GM18907 (cell line): Measurements from ENCODE around the gene DMGDH.

Experiments
- ATAC-seq: cut with Tn5 transposase; IDR thresholded peaks from one replicate; pipeline ENCODE4 v1.9.1; 2021; ENCODE audit warnings: mild to moderate bottlenecking, moderate library complexity; ENCODE audit not compliant: unreplicated experiment

The DMGDH gene

GRCh38 chr5:79074641-79075040, 5.2 kb upstream of the DMGDH start:
- ATAC-seq: no peak

DNA sequence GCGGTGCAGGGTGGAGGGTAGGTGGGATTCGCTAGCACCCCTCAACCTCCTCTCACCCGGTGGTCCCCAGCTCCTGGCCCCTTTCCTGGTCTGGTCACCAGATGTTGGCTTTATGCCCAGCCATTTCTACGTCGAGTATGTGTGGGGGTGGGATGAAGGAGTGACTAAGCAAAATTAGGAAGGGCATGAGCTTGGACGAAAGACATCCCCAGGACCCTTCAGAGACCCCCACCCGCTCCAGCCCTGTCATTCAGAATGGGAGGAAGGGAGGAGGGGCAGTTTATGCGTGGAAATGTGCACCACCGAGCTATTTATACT, 835 bp upstream of the DMGDH start:
- no peak for ATAC-seq

DNA sequence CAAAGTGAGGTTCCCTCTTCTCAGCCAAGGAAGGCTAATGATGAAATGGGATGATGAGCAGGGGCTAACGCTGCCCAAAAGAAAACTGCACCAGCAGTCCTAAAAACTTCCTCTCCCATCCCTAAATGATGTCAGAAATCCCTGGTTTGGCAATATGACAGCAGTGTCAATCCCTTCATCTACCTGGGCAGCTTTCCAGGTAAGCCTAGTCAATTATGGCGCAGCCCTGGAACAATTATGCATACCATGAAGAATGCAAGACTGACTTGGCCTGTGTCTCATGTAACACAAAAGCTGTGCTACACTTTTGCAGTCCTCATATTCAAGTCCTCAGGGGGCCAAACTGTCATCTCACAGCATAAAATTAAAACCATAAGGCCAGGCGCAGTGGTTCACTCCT, 7.0 kb downstream of the DMGDH start:
- no peak for ATAC-seq

GRCh38 chr5:79059674-79060073, 9.8 kb downstream of the DMGDH start:
- ATAC-seq: no peak

DNA sequence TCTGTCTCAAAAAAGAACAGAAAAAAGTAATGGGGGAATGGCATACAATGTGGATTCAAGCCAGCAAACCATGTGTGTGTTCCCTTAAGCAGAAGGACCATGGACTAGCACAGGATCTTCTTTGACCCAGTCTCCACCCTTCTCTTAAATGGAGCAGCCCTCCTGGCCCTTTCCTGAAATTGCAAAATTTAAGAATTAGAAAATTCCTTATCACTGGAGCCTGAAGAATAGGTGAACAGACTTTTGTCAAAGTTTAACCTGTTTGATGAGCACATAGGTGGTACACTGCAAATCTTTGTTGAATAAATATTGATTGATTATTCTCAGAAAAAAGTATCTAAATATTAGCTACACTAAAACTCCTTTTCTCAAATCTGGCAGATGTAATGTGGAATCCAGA, 12.6 kb downstream of the DMGDH start:
- ATAC-seq: no peak

GRCh38 chr5:79055017-79055416, 14.5 kb downstream of the DMGDH start:
- ATAC-seq: no peak

- ATAC-seq: no peak
These were observed 16.2 kb downstream of the DMGDH start for GRCh38 chr5:79053321-79053720.

GRCh38 chr5:79050498-79050897, 19.0 kb downstream of the DMGDH start:
- no peak for ATAC-seq

DNA sequence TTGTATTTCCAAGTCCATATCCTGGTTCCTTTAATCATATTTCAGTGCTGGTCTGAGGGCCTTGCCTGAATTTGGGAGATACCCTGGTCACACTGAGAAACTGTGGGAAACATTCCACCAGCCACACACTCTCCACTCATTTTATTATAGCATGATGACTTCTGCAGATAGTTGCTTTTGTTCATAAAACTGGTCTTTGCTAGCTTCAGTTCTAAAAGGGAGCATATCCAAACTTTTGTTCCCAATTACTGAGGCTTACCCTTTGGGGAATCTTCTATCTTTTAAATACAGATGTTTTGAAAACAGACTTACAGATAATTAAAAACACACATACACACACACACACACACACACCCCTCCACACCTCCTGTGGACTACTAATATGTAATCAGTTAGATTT, 21.0 kb downstream of the DMGDH start:
- no peak for ATAC-seq

- ATAC-seq: no peak
These were observed 22.3 kb downstream of the DMGDH start for GRCh38 chr5:79047199-79047598.

DNA sequence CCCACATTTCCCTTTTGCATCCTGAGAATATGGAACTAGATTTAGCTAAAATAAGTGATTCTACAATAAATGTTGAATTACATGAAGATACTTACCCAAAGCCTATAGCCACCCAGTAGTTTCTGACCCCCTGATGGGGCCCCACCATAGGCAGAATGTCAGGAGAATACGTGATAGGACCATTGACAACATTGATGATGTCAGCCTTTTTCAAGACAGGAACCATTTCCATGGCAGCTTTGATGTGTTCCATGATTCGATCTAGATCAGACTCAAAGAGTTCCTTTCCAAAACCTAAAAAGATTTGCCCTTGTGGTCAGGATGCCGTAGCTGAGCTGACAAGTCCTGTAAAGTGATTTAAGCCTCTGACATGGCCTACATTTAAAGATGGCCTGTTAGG, 27.3 kb downstream of the DMGDH start:
- no peak for ATAC-seq

DNA sequence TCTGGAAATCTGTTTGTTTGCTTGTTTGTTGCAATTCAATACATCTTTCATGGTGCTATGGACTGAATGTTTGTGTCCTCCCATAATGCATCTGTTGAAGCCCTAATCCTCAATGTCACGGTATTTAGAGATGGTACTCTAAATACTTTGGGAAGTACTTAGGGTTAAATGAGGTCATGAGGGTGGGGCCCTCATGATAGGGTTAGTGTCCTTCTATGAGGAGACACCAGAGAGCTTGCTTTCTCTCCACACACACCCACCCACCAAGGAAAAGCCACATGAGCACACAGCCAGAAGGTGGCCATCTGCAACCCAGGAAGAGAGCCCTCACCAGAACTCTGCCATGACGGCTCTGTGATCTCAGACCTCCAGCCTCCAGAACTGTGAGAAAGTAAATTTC, 32.7 kb downstream of the DMGDH start:
- ATAC-seq: no peak

DNA sequence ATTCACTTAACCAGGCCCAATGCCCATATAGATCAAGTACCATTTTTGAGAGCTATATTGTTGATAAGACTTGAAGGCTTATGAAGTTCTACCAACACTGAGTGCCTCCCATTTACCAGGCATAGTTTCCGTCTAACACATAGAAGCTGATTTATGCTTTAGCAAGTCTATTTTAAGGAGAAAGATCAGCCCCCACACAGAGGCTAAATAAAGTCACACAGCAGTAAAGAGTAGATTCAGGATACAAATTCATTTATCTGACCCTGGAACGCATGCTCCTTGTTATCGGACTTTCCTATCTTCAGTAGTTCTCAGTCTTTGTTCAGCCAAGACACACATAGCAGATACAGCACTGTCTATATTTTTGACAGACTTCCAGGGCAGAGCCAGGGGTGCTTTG, 34.2 kb downstream of the DMGDH start:
- ATAC-seq: no peak

DNA sequence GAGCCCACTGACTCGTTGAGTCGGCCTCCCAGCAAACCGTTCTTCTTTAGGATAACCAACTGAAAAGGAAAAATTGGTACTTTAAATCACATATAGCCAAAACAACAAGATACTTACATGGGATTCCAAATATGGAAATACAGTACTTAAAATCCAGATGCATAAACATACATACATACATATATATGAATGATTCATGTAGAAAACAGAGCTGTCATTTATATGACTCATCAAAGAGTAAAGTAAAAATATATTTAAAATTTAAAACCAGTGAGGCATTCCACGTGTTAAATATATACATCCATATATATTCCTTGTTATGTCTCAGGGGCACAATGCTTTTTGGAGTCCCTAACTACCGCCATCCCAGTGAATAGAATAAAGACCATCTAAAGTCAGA, 36.7 kb downstream of the DMGDH start:
- no peak for ATAC-seq

DNA sequence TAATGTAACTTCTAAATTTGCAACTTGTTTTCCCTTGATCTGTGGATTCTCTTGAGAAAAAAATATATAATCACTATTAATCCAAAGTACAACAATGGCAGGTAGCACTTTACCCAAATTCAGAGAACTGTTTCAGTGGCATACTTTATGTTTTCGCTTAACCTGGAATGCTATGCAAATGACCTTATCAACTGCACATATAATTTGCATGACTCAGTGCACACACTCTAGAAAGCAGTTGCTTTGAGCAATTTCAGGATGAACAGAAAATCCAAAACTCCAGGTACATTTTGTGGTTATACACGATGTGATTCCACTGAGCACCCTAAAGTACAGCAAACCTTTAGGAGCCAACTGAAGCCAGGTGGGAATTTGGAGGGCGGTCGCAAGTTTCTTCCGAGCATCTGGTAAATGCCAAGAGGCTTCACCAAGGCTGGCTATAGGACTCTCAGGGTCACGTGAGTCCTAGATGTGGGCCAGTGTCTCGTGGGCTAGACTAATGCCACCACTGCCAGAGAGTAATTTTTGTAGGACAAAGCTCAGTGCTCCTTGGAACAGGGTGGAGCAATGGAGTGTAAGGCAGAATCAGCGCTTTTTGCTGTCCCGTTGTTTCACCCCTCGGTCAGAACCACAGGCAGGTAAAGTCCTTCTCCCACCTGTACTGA, 37.3 kb downstream of the DMGDH start:
- no peak for ATAC-seq

DNA sequence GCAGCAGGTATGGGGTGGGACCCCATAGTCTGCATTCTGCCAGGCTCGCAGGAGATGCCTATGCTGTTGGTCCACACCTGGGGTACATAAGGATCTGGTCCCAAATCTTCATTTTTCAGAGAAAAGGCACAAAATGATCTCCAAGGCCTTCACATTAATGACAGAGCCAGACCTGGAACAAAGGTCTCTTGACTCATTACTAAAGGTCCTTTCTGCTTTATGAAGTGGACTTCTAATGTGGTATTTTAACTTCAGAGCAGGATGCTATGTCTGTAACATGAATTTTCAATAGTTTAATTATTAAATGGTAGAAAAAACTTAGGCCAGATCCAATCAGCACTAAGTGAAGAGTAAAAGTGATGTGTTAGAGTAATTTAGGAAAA, 38.0 kb downstream of the DMGDH start:
- ATAC-seq: no peak

DNA sequence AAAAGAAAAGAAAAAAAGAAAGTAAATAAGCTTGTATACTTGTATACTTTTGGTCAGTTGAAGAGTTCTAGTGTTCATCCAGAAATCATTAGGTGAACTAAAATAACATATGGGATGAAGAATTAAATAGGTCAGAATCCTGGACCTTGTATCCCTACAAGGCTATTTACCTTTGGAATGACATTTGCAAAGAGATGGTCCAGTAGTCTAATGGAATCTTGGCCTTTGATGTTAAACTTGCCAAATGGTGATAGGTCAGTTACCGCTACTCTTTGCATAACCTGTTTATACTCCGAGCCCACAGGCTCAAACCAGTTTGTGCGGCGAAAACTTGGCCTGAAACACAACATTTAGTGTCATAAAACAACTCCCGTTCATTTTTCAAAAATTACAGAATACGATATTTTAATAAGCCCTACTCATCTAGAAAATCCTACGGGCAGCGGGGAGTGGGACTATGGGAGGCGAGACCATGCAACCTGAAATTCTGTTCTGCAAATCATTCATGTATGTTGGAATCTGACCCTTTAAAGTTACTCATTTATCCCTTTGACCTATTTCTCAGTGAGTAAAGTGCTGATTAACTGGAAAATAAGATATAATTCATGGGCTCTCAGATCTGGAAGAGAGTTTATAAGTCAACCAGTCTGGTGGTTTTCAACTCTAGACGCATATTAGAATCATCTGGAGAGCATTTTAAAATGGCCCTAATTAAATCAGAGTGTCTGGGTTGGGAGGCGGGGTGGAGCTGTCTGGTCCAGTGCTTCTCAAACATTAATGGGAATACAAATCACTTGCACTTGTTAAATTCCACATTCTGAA, 38.6 kb downstream of the DMGDH start:
- ATAC-seq: no peak

DNA sequence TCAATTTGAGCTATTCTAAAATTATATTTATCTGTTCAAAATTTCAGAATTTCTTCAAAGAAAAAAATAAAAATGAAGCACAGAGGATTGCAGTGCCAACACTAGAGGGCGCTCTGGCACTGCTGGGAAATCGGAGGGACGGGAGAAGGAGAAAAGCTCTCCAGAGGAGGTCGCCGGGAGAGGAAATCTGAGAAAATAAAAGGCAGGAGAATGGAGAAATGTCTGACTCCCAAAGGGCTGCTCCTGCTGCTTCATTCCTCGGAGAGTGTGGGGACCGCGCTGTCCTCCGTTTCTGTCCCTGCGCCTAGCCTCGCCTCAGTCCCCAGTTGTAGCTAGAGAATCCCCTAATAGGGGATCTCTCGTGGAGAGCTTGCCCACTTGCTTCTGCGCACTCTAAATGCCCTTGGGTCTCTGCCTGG, 44.4 kb downstream of the DMGDH start:
- ATAC-seq: no peak

- ATAC-seq: no peak
These were observed 45.5 kb downstream of the DMGDH start for GRCh38 chr5:79023947-79024346.

- ATAC-seq: no peak
These were observed 46.1 kb downstream of the DMGDH start for GRCh38 chr5:79023348-79023747.

DNA sequence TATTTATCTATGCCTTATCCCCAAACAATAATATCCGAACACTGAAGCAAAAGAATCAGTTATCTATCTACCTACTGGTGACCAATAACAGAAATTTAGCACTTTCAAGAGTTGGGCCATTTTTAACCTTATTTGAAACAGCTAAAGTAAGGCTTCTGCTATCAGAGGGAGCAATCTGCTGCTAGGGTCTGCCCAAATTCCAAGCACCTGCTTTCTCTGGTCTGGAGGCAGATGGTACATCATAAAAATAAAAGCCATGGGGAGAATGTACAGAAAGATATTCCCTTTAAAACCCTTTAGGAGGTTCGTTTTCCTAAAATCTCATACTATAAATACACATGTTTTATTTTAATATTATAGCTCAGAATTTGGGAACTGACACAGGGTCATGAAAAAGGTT, 46.7 kb downstream of the DMGDH start:
- ATAC-seq: no peak

GRCh38 chr5:79021753-79022152, 47.7 kb downstream of the DMGDH start:
- no peak for ATAC-seq
